Activated naive CD8-positive, alpha-beta T cell treated with anti-CD3 and anti-CD28 coated beads, Interleukin-2, amount 50 U/mL, for 24 hours (primary cell): ENCODE data around the gene TMEM187.
"Not testable (repeated sequence)": the region's sequence is repeated elsewhere in the genome, so short reads cannot be mapped to it uniquely, and the experiment has no call there.

Source experiments
- ATAC-seq: fragments of 150-1000 bp; cut with Tn5 transposase; one replicate; pipeline ENCODE4 v1.10.0; 2021
- DNase-seq: peaks from one replicate; pipeline ENCODE4 v3.0.0; 2021
- H3K27ac Mint-ChIP-seq: one replicate; pipeline ENCODE4 v1.8.0; 2021; ENCODE audit warnings: mild to moderate bottlenecking, mixed read lengths
- H3K27me3 Mint-ChIP-seq: one replicate; pipeline ENCODE4 v1.8.0; 2021; ENCODE audit warnings: mixed read lengths
- H3K36me3 Mint-ChIP-seq: one replicate; pipeline ENCODE4 v1.8.0; 2021; ENCODE audit warnings: low read depth, mixed read lengths
- H3K4me1 Mint-ChIP-seq: one replicate; pipeline ENCODE4 v1.8.0; 2021; ENCODE audit warnings: mixed read lengths
- H3K4me3 Mint-ChIP-seq: one replicate; pipeline ENCODE4 v1.8.0; 2021; ENCODE audit warnings: mild to moderate bottlenecking, moderate library complexity, mixed read lengths
- H3K9me3 Mint-ChIP-seq: one replicate; pipeline ENCODE4 v1.8.0; 2021; ENCODE audit warnings: mixed read lengths

The TMEM187 gene

DNA sequence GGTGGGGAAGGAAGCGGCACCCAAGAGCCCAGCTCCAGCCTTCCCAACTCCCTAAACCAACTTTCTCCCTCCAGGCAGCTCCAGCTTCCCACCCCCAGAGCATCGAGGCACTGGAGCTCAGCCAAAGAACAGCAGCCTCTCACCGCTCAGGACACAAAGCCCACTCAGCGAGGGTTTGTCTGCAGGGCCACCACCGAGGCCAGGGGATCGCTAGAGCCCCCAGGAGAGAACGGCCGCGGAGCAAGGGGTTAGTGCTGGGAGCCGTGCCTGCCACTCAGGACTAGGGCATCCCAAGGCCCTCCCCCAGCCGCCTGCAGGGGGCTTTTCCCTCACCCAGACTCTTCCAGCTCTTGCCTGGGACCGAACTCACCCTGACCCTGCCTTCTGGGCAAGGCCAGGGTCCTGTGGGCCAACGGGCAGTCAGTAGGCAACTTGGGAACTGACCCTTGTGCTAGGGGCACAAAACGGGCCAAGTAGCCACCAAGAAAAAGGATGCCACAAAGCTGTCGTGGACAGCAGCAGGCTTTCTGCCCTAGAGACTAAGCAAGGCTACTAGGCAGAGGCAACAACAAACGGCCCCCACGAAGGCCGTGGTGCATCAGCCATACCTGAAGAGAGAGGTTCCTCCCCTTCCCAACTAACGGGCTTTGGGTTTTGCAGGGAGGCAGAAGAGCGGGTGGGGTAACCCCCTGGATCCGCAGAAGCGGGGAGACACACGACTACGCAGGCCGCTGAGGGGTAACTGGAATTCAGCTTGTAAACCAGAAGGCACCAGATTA lies 3.2 kb upstream of the TMEM187 start:
- peaks cover 46% of the 10 kb centered on the region for H3K4me1 Mint-ChIP-seq
- H3K27me3 Mint-ChIP-seq: no peaks in the 10 kb centered on the region
- peak overlapping the region; percentile 99 for H3K4me3 Mint-ChIP-seq
- peak overlapping the region; percentile 56 for H3K27ac Mint-ChIP-seq
- no peak for DNase-seq
- ATAC-seq: no peak
- H3K36me3 Mint-ChIP-seq: peaks cover 21% of the 10 kb centered on the region
- H3K9me3 Mint-ChIP-seq: no peaks in the 10 kb centered on the region

DNA sequence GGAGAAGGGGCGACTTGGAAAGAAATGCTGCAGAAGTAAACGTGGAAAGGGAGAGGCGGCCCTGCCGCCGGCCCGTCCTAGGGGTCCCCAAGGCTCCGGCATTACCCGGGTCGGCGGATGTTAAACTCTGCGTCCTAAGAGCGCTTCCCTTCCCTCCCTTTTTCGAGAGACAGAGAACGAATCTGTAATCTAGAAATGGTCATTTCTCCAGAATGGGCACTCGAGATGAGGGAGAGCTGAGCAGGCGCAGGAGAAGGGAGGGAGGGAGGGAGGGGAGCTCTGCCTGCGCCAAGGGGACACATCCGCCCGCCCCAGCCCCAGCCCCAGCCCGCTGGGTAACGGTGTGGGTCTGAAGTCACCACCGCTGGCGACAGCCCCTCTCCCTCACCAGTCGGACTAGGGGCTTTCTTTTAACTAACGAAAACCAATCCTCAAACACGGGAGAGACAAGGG lies 2.6 kb upstream of the TMEM187 start:
- H3K27me3 Mint-ChIP-seq: no peaks in the 10 kb centered on the region
- H3K4me3 Mint-ChIP-seq: peak overlapping the region; percentile 99
- H3K36me3 Mint-ChIP-seq: peaks cover 21% of the 10 kb centered on the region
- no peaks in the 10 kb centered on the region for H3K9me3 Mint-ChIP-seq
- peak overlapping the region; percentile 56 for H3K27ac Mint-ChIP-seq
- ATAC-seq (no peak), DNase-seq (no peak)
- H3K4me1 Mint-ChIP-seq: peaks cover 49% of the 10 kb centered on the region

DNA sequence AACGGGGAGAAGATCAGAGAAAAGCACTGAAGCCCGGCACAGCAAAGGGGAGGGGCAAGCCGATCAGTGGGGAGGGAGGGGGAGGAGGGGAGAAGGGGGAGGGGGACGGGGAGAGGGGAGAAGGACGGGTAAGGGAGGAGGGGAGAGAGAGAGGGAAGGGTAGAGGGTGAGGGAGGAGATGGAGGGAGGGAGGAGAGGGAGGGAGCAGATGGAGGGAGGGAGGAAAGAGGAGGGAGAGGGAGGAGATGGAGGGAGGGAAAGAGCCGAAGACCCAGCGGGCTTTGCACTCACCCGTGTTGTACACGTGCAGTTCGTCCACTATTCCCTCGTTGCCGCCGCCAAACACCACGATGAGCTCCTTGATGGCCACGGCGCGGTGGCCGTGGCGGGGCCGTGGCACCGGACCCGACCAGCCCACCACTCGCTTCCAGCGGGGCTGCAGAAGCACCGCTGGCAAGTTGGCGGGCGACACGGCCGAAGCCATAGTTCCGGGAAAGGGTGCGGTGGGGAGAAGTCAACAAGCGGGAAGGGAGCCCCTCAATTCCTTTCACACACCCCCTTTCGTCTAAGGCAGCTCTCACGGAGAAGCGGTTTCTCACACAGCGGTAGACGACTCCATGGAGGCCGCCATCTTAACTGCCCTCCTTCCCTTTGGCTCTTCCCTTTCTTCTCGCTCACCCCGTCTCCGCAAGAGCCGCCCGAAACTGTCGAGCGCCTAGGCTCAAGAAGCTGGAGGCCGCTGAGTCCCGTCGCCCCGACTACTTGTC lies 2.0 kb upstream of the TMEM187 start:
- no peak for ATAC-seq
- peaks cover 46% of the 10 kb centered on the region for H3K4me1 Mint-ChIP-seq
- peaks cover 21% of the 10 kb centered on the region for H3K36me3 Mint-ChIP-seq
- no peaks in the 10 kb centered on the region for H3K27me3 Mint-ChIP-seq
- H3K27ac Mint-ChIP-seq: peak overlapping the region; percentile 100
- no peaks in the 10 kb centered on the region for H3K9me3 Mint-ChIP-seq
- no peak for DNase-seq
- peak overlapping the region; percentile 99 for H3K4me3 Mint-ChIP-seq

DNA sequence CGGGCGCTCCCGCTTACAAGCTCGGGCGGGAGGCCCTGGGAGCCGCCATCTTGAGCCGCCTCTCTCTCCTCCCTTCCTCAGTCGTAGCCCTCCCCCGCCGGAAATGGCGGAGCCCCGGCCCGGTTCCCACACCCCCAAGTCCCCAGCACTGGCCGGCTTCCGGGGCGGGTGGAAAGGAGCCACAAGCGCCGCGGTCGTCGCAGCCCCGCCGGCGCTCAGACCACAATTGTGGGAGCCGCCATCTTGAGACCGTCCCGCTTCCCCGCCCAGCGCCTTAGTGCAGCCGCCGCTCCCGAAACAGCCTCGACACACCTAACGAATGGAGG lies 1.5 kb upstream of the TMEM187 start:
- Mint-ChIP-seq H3K9me3 (no peaks in the 10 kb centered on the region), H3K4me1 (peaks cover 45% of the 10 kb centered on the region), H3K27me3 (no peaks in the 10 kb centered on the region), H3K27ac (peak overlapping the region; percentile 100), H3K36me3 (peaks cover 21% of the 10 kb centered on the region), H3K4me3 (peak overlapping the region; percentile 99)
- DNase-seq (peak; percentile 85), ATAC-seq (peak; percentile 39)

DNA sequence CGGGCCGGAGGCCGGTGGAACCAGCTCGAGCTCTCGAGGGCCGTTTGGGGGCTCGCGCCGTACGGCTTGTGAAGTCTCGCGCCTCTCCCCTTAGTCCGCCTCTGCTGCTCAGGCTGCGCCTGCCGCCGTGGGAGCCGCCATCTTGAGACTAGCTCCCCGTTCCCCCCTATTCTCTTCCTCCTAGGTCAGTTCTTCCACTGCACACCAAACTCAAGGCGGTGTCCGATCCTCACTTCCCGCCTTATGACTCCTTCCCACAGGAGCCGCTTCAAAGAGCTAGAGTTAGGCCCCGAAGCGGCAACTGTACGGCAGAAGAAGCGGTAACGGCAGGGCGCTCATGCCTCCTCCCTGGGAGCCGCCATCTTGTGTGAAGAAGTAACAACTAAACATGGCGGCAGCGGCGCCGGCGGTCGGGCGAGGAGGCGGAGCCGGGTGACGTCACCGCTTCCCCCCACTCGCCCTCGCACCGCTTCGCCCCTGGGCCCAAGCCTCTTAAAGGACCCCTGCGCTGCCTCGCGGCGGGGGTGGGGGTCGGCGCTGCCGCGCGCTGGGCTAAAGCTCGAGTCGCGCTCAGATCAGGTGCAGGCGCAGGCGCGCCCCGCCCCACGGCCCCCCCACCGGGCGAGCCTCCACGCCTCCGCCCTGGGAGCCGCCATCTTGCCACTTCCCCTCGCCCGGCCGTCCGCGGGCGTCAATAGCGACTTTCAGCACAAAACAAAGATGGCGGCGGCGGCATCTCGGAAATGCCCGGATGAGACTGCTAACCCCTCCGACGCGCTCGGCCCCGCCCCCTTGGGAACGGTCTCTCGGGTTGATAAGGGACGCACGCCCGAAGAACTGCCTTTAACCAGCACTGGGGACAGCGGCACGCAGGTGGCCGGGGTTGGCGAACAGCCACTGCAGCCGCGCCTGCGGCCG lies 845 bp upstream of the TMEM187 start, which contains the start of gene HCFC1:
HCFC1 (minus strand) TSS at position 369 of the 918 bp plus-strand sequence. CDS start 978 bp downstream, outside the sequence.
- peak within 1 kb of the TSS; percentile 99 for H3K4me3 Mint-ChIP-seq
- no peaks in the 10 kb centered on the region for H3K9me3 Mint-ChIP-seq
- DNase-seq: peak; percentile 86
- peak within 1 kb of the TSS; percentile 100 for H3K27ac Mint-ChIP-seq
- no peaks in the 10 kb centered on the region for H3K27me3 Mint-ChIP-seq
- peaks cover 38% of the 10 kb centered on the region for H3K4me1 Mint-ChIP-seq
- ATAC-seq: peak; percentile 33
- peaks cover 21% of the 10 kb centered on the region for H3K36me3 Mint-ChIP-seq

DNA sequence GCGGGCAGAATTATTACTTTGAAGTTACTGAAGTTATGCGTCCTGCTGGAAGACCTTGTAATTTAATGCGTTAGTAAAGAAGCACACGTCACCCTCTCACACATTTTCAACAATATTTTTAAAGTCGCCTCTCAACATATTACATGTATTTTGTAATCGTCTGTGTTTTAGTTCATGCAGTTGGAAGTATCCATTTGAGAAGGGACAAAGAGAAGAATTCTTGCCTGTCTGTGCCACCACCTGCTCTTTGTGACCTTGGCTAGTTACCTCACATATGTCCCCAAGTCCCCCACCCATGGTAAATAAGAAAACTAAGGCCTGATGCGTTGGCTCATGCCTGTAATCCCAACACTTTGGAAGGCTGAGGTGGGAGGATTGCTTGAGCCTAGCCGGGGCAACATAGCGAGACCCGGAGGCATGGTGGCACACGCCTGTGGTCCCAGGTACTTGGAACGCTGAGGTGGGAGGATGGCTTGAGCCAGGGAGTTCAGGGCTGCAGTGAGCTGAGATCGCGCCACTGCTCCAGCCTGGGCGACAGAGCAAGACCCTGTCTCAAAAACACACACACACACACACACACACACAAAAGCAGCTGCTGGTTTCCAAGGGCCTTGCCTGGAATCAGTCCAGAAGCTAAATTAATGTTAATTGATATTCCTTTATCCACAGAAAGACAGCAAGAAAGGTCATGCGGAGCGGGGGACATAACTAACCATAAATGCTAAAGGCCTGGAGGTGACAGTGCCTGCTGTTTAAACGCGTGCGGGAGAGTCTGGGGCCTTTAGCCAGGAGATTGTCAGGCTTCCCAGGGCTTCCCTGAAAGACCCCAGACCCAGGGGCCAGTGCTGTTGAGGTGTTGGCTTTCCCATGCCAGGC lies 811 bp downstream of the TMEM187 start:
- peaks cover 7% of the 10 kb centered on the region for H3K36me3 Mint-ChIP-seq
- no peak for ATAC-seq
- no peak for DNase-seq
- peaks cover 23% of the 10 kb centered on the region for H3K4me1 Mint-ChIP-seq
- no peaks in the 10 kb centered on the region for H3K9me3 Mint-ChIP-seq
- H3K27me3 Mint-ChIP-seq: no peaks in the 10 kb centered on the region
- peak overlapping the region; percentile 89 for H3K4me3 Mint-ChIP-seq
- H3K27ac Mint-ChIP-seq: peak overlapping the region; percentile 99

DNA sequence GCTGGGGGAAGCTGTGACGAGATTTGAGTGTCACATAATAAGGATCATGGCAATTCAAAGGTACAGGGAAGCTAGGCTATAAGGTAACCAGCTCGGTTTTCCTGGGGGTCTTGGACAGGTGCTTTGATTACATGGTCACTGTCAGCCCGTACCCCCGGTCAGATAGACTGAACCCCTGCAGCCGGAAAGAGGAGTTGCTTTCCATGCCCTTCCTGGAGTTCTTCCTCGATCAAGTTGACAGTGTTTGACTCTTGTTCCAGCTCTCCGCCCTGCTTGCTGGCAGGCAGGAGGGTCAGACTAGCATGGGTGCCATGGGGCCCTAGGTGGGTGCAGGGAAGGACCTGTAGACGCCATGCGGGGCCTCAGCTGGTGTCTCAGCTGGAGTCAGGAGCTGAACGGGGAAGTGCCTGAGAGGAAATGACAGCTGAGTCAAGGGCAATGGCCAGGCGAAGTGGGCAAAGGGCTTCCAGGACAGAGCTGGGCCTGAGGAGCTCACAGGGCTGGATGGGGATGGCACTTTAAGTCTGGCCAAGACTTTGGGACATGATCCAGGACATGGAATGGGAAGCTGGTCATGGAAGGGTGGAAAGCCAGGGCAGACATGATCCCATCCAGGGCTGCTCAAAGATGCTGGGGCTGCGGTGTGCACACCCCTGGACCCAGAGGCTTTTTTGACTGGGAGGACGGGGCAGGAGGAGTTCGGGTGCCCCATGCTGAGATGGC lies 1.6 kb downstream of the TMEM187 start:
- DNase-seq (no peak), ATAC-seq (no peak)
- peak overlapping the region; percentile 99 for H3K27ac Mint-ChIP-seq
- H3K27me3 Mint-ChIP-seq: no peaks in the 10 kb centered on the region
- H3K4me1 Mint-ChIP-seq: peaks cover 23% of the 10 kb centered on the region
- H3K4me3 Mint-ChIP-seq: peak overlapping the region; percentile 89
- H3K9me3 Mint-ChIP-seq: no peaks in the 10 kb centered on the region
- H3K36me3 Mint-ChIP-seq: peaks cover 7% of the 10 kb centered on the region

DNA sequence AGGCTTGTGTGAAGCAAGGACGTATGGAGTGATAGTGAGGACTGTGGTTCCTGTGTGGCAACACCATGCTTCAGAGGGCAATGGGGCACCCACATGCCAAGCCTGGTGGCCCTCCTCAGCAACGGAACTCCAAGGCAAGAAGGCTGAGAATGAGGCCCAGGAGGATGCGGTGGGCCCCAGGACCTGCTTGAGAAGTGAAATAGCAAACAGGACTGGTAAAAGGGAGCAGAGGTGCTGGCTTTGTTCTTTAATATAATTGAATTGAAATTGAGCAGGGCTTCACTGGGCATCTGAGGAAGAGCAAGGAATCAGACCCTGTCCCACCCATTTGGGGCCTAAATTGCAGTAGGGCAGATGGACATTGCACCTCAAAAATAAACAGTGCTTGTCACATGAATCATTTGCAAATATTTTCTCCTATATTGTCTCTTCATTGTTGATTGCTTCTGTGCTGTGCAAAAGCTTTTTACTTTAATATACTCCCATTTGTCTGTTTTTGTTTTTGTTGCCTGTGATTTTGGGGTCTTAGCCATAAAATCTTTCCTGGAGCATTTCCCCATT lies 2.3 kb downstream of the TMEM187 start:
- peak overlapping the region; percentile 99 for H3K27ac Mint-ChIP-seq
- ATAC-seq (no peak), DNase-seq (no peak)
- H3K27me3 Mint-ChIP-seq: no peaks in the 10 kb centered on the region
- H3K9me3 Mint-ChIP-seq: no peaks in the 10 kb centered on the region
- peaks cover 23% of the 10 kb centered on the region for H3K4me1 Mint-ChIP-seq
- peak overlapping the region; percentile 11 for H3K4me3 Mint-ChIP-seq
- peaks cover 2% of the 10 kb centered on the region for H3K36me3 Mint-ChIP-seq

DNA sequence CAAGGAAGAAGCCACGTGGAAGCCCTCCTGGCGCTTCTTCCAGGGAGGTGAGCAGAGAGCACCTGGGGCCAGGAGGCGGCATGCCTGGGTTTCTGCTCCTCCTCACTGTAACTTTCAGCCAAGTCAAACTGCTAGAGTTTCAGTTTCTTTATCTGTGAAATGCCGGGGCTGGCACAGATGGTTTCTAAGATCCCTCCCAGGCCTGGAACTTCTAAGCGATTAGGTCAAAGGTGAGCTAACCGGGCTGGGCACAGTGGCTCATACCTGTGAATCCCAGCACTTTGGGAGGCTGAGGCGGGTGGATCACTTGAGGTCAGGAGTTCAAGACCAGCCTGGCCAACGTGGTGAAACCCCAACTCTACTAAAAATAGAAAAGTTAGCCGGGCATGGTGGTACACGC lies 7.8 kb downstream of the TMEM187 start:
- H3K27ac Mint-ChIP-seq: peak overlapping the region; percentile 91
- H3K4me1 Mint-ChIP-seq: peaks cover 53% of the 10 kb centered on the region
- H3K4me3 Mint-ChIP-seq: peak overlapping the region; percentile 36
- ATAC-seq: peak; percentile 30
- not testable (repeated sequence) for H3K36me3 Mint-ChIP-seq, H3K27me3 Mint-ChIP-seq, DNase-seq, H3K9me3 Mint-ChIP-seq

DNA sequence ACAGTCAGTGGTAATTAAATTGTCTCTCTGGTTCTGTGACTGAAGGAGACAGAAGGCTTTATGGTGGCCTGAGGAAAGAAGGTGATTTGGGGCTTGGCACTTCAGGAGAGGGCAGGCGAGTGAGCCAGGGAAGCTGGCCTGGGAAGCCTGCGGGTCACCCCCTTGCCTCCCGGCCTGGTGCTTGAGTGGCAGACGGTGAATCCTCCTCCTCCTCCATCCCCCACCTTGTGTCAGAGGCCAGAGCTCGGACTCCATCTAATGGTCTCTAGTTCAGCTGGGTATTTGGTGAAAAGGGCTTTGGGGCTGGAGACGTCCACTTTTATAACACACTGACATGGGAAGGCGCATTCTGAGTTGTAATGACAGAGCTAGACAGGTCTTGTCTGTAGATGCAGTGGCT lies 8.7 kb downstream of the TMEM187 start:
- Mint-ChIP-seq H3K4me1 (peaks cover 52% of the 10 kb centered on the region), H3K36me3 (no peaks in the 10 kb centered on the region), H3K9me3 (no peaks in the 10 kb centered on the region), H3K4me3 (peak overlapping the region; percentile 66), H3K27me3 (no peaks in the 10 kb centered on the region), H3K27ac (peak overlapping the region; percentile 91)
- ATAC-seq (no peak), DNase-seq (no peak)

DNA sequence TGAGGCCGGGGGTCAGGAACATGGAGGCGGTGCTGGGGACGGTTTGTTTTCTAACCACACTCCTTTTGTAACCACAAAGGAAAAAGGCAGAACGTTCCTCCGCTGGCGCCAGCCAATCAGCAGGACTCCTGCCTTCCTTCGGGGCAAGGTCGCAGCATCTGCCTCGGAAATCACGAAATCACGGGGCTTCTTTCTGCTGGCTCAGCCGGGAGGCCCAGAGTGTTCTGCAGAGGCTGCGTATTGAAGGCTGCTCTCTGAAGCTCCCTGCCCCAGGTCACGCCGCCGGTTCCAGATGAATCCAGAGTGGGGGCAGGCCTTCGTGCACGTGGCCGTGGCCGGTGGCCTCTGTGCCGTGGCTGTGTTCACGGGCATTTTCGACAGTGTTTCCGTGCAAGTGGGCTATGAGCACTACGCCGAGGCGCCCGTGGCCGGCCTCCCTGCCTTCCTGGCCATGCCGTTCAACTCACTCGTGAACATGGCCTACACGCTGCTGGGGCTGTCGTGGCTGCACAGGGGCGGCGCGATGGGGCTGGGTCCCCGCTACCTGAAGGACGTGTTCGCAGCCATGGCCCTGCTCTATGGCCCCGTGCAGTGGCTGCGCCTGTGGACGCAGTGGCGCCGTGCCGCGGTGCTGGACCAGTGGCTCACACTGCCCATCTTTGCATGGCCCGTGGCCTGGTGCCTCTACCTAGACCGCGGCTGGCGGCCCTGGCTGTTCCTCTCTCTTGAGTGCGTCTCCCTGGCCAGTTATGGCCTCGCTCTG lies 9.4 kb downstream of the TMEM187 start:
- Mint-ChIP-seq H3K4me1 (peaks cover 53% of the 10 kb centered on the region), H3K4me3 (peak overlapping the region; percentile 66), H3K27me3 (no peaks in the 10 kb centered on the region), H3K36me3 (no peaks in the 10 kb centered on the region), H3K27ac (peak overlapping the region; percentile 91), H3K9me3 (no peaks in the 10 kb centered on the region)
- peak; percentile 26 for ATAC-seq
- peak; percentile 70 for DNase-seq

DNA sequence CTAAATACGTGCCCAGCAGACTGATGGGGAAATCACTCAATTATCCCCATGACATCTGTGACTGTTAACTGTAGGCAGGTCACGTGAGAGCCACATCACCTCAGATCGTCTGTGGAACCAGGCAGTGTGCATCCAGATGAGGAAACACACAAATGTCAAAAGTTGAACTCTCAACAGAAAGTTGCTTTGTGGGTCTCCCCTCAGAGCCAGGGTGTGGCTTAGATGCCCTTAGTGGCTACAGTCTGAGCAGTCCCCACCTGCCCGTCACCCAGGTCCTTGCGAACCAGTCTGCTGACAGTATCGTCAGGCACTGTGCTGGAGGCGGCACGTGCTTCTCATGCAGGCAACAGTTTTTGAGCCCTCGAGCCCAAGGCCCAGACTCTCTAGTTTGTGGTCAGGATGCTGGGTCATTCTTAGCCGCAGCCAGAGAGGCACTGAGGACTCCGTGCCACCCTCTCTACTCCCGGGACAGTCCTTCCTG lies 10.8 kb downstream of the TMEM187 start:
- H3K27ac Mint-ChIP-seq: peak overlapping the region; percentile 75
- H3K4me3 Mint-ChIP-seq: no peak overlapping the region
- no peaks in the 10 kb centered on the region for H3K27me3 Mint-ChIP-seq
- ATAC-seq (peak; percentile 31), DNase-seq (peak; percentile 39)
- H3K9me3 Mint-ChIP-seq: no peaks in the 10 kb centered on the region
- no peaks in the 10 kb centered on the region for H3K36me3 Mint-ChIP-seq
- peaks cover 56% of the 10 kb centered on the region for H3K4me1 Mint-ChIP-seq
